Transverse colon (tissue), 3 donors: ENCODE measurements around the gene HECTD2.

Experiments
- POLR2A ChIP-seq: fragments of 450-650 bp; IDR thresholded peaks from one replicate; pipeline ENCODE4 v1.6.1; 2016; ENCODE audit warnings: antibody characterized with exemption, mild to moderate bottlenecking, moderate library complexity
- TF ChIP-seq, protein P1 (sequence below), 5 experiments: fragments of 200-600 bp in 3 of 5; fragments of 450-650 bp in 2 of 5; sonication (generic) in 3 of 5; IDR thresholded peaks; 1 replicate in 2 of 5; 2 replicates in 3 of 5; pipeline ENCODE4 v1.5.1; 2016 to 2017; ENCODE audit warnings: antibody characterized with exemption in 5 of 5, inconsistent platforms in 3 of 5, mild to moderate bottlenecking in 2 of 5, moderate library complexity in 1 of 5

DNA sequence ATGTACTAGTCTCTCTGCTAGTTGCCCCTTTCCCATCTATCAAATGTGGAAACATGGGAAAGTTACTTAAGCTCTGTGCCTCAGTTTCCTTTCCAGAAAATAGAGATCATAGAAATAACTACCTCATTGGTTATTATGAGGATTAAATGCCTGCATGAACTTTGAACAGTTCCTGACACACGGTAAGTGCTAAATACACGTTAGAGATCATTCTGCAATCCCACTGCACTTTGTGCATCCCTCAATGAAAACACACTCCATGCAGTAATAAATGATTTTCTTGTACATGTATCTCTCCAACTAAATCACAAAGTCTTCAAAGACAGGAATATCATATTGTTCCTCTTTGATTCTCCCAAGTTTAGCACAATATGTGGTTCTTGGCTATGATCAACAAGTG, 149.6 kb downstream of the HECTD2 start:
- TF ChIP-seq, protein P1, sequence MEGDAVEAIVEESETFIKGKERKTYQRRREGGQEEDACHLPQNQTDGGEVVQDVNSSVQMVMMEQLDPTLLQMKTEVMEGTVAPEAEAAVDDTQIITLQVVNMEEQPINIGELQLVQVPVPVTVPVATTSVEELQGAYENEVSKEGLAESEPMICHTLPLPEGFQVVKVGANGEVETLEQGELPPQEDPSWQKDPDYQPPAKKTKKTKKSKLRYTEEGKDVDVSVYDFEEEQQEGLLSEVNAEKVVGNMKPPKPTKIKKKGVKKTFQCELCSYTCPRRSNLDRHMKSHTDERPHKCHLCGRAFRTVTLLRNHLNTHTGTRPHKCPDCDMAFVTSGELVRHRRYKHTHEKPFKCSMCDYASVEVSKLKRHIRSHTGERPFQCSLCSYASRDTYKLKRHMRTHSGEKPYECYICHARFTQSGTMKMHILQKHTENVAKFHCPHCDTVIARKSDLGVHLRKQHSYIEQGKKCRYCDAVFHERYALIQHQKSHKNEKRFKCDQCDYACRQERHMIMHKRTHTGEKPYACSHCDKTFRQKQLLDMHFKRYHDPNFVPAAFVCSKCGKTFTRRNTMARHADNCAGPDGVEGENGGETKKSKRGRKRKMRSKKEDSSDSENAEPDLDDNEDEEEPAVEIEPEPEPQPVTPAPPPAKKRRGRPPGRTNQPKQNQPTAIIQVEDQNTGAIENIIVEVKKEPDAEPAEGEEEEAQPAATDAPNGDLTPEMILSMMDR (IDR thresholded peaks at IDR 0.05) = no peak
- TF ChIP-seq POLR2A = no peak
